UCSD-AML1 (cell line): Measurements from ENCODE around the gene FUNDC1.
A peak's percentile ranks its signal among the peaks of the same experiment; 100 is the strongest.
"Not testable (repeated sequence)": the region's sequence is repeated elsewhere in the genome, so short reads cannot be mapped to it uniquely, and the experiment has no call there.

ENCODE experiments used
- DNase-seq: peaks from one replicate; lab custom pipeline; 2025; ENCODE audit not compliant: unreplicated experiment; lab: John Stamatoyannopoulos, UW

Gene FUNDC1

DNA sequence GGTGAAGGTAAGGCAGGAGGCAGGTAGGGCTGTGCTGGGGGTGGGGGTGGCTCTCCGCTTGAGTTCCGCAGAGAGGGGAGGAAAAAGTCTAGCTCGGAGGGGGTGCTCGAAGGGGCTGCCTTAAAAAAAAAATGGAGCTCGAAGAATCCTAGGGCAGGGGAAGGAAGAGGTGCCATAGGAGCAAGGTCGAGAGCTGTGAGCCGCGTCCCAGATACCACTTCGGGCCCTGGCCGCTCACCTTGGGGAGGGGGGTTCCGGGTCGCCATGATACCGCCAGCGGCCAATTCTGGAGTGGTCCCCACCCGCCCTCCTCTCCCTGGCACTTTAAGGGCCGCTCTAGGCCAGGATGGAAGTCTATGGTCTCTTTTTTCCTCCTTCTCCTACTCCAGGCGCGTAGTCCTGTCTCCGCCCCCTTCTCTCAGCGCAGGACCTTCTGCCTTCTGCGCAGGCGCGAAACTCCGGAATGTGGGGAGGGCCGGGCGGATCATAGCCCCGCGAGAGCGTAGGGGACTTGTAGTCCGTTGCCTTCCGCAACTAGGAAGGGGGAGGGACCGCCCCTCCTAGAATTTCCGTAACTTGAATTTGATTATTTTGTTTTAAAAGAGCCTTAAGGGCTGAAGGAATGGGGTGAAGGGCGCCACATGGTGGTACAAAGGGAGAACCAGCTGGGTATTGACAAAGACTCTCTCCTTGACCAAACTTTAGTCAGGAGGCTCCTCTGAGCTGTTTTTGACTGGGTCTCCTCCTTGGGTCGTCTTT lies at the start of gene FUNDC1:
FUNDC1 (minus strand) TSS at position 293 of the 759 bp plus-strand sequence; CDS start at position 266, 27 bp downstream.
- peak; percentile 95 for DNase-seq

DNA sequence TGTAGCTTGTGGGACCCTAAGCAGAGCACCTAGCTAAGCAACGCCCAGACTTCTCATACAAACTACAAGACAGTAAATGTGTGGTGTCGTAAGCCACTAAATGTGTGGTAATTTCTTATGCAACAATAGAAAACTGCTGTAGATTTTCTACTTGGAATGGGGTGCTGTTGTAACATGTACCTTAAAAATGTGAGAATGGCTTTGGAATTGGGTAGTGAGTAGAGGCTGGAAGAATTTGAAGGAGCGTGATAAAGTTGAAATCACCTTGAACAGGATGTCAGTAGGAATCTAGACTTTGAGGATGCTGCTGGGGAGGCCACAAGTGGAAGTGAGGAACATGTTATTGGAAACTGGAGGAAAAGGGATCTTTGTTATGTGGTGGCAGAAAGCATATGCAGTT lies 43.2 kb upstream of the FUNDC1 start:
- no peak for DNase-seq

DNA sequence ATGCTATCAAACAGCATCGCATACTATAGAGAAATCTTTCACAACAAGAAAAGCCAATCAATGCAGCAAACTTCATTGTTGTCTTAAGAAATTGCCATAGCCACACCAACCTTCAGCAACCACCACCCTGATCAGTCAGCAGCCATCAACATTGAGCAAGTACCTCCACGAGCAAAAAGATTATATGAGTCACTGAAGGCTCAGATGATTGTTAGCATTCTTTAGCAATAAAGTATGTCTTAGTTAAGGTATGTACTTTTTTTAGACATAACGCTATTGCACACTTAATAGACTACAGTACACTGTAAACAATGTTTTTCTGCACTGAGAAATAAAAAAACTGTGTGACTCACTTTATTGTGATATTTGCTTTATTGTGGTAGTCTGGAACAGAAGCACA lies 37.8 kb upstream of the FUNDC1 start:
- DNase-seq, result no peak

- no peak for DNase-seq
Observed at GRCh38 chrX:44572340-44572938, 29.8 kb upstream of the FUNDC1 start.

DNA sequence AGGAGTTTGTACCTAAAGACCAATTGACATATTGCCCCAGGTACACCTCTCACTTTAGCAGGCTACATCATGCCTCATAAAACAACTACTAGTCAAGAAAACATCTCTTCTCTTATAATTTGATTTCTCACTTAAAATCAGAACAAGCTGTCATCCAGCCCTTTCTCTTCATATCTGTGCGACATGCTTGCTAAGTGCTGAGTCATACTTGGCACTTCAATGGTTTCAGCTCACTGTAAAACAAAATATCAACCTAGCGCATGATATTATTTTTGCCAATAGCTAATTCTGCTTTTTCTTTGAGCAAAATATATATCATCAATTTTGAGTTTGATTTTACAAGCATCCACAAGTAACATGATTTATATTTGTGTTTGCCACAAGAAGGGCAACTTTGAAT lies 27.9 kb upstream of the FUNDC1 start:
- no peak for DNase-seq

- no peak for DNase-seq
Observed at GRCh38 chrX:44569122-44569521, 26.5 kb upstream of the FUNDC1 start.

GRCh38 chrX:44568196-44568595 lies 25.5 kb upstream of the FUNDC1 start:
- peak; percentile 8 for DNase-seq

GRCh38 chrX:44561896-44562295 lies 19.2 kb upstream of the FUNDC1 start:
- not testable (repeated sequence) for DNase-seq

DNA sequence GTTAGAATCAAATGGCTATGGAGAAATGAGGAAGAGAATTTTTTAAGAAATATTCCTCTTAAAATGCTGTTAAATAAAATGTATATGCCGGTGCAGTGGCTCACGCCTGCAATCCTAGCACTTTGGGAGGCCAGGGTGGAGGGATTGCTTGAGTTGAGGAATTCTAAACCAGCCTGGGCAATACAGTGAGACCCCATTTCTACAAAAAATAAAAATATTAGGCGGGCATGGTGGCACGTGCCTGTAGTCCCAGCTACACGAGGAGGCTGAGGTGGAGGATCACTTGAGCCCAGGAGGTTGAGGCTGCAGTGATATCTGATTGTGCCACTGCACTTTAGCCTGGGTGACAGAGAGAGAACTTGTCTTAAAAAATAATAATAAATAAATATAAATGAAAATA lies 7.9 kb upstream of the FUNDC1 start:
- DNase-seq, result no peak

DNA sequence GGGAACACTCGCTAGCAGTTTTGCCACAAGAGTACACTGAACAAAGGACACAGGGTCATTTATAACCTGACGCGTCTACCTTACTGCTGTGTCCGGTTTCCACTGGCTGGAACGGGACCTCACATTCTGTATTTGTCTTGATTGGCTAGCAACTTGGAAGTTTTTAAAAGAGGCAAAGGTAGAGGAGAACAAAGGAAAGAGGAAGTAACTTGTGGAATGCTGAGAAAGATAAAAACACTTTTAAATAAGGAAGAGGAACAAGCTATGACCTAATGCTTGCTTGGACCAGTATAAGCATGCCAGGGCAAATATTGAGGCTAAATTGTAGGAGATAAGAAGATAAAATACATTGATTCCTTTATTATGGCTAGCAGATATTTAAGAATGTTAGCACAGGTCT lies 2.8 kb upstream of the FUNDC1 start:
- DNase-seq, result peak; percentile 10

GRCh38 chrX:44544036-44544435 lies 1.4 kb upstream of the FUNDC1 start:
- DNase-seq, result no peak

DNA sequence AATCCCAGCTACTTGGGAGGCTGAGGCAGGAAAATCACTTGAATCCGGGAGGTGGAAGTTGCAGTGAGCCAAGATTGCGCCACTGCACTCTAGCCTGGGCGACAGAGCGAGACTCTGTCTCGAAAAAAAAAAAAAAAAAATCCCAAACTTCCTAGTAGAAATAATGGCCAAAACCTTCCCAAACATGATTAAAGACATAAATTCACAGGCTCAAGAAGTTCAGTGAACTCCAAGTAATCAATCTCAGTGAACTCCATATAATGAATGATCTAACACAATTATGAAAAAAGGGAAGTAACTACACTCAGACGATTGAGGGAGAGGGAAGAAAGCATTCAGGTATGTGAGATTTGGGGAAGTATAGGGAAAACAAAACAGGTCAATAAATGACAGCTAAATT lies 6.5 kb downstream of the FUNDC1 start:
- no peak for DNase-seq

DNA sequence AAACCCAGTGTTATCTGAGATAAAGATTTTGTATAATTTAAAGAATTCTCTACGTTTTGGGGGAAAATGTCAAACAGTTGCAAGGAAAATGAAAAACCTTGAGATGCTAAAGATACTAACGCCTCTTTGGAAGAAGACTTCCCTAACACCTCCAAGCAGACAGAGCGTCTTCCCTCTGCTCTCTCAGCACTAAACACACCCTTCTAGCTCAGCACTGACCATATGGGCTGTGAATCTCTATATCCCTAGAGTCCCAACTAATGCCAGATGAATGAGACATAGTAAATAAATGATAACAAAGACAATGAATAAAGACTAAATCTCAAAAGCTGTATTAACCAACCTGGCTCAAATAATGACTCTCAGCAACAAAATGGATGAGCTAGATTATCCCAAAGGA lies 13.3 kb downstream of the FUNDC1 start:
- DNase-seq, result no peak

- DNase-seq, result no peak
Observed at GRCh38 chrX:44514272-44514671, 28.4 kb downstream of the FUNDC1 start.

- DNase-seq, result no peak
Observed at GRCh38 chrX:44507292-44507691, 35.4 kb downstream of the FUNDC1 start.

- DNase-seq, result no peak
Observed at GRCh38 chrX:44506678-44507077, 36.0 kb downstream of the FUNDC1 start.

- no peak for DNase-seq
Observed at GRCh38 chrX:44503560-44503959, 39.1 kb downstream of the FUNDC1 start.

GRCh38 chrX:44495091-44495490 lies 47.6 kb downstream of the FUNDC1 start:
- DNase-seq, result no peak

DNA sequence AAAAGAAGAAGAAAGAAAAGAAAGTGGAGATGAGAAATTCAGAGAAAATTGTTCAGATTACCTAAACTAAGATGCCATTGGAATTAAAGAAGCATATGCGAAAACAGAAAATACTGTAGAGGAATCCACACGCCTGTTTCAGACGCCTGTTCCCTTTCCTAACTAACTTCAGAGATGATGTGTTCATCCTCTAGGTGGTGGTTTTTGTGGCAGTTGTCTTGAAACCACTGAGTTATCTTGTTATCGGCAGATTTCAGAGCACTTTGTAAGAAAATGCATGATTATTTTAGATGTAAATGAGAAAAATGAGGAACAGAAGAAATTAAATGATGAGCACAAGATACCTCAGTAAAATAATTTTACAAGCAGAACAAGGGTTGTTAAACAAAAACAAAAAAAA lies 48.3 kb downstream of the FUNDC1 start:
- no peak for DNase-seq

GRCh38 chrX:44489515-44489914 lies 53.1 kb downstream of the FUNDC1 start:
- no peak for DNase-seq

DNA sequence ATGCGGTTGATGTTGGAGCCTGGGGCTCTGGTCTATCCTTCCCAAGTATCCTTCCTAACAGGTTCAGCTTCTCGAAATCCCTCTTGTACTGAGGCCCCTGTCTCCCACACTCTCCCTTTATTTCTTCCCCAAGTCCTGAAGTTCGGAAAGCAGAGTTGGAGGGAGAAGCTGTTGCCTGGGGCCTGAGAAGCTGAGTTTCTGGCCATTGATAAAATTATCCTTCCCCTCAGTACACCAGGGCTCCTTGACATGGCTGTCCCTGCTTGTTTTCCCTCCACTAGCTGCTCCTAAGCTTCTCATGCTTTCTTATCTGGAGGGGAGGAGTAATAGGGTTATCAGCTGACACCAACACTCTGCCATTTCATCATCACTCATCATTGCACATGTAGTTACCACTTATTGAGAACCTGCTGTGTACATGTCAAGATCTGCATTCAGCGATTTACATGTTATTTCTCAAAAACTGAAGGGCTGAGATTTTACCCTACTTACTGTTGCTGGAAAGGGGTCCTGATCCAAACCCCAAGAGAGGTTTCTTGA lies 58.0 kb downstream of the FUNDC1 start:
- DNase-seq, result no peak

GRCh38 chrX:44483965-44484606 lies 58.6 kb downstream of the FUNDC1 start:
- DNase-seq, result no peak
